ENCODE results near the gene UCHL5.

DNA sequence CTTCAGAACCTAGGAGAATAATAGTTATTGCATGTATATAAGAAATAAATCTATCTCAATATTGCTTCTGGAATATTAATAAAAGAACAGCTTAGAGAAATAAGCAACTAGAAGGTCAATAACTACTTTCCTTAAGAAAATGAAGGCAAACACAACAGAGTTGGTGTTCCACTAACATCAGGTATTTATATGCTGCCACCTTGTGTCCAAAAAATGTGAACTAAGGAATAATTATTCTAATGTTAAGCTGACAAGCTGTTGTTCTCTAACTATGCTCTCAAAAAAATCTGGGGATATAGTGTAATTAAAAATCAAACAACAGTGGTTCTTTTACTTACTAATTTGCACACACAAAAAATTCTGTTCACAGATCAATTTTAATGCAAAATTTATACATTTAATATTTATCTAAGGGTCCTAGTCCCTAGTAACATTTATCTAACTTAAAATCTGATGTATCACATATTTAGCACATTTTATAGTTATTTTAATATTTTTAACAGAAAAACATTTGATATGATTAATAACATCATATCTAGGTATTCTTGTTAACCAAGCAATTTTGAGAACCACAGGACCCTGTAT, 39.6 kb downstream of the UCHL5 start:
- TF ChIP-seq, protein P1, sequence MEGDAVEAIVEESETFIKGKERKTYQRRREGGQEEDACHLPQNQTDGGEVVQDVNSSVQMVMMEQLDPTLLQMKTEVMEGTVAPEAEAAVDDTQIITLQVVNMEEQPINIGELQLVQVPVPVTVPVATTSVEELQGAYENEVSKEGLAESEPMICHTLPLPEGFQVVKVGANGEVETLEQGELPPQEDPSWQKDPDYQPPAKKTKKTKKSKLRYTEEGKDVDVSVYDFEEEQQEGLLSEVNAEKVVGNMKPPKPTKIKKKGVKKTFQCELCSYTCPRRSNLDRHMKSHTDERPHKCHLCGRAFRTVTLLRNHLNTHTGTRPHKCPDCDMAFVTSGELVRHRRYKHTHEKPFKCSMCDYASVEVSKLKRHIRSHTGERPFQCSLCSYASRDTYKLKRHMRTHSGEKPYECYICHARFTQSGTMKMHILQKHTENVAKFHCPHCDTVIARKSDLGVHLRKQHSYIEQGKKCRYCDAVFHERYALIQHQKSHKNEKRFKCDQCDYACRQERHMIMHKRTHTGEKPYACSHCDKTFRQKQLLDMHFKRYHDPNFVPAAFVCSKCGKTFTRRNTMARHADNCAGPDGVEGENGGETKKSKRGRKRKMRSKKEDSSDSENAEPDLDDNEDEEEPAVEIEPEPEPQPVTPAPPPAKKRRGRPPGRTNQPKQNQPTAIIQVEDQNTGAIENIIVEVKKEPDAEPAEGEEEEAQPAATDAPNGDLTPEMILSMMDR (IDR thresholded peaks at IDR 0.05; ENCODE audit: insufficient read depth, low read length), result no peak
- no peak for TF ChIP-seq POLR2AphosphoS5 (IDR thresholded peaks at IDR 0.05; ENCODE audit: low read depth)
